Gastroesophageal sphincter (tissue), 3 donors: ENCODE measurements around the gene RHEX.

Experiments used
- CTCF ChIP-seq, 4 experiments: fragments of 200-600 bp in 2 of 4; fragments of 450-650 bp in 2 of 4; sonication (generic) in 1 of 4; IDR thresholded peaks; one replicate each; pipeline ENCODE4 v1.5.1; 2017 to 2019; ENCODE audit warnings: antibody characterized with exemption in 4 of 4, mild to moderate bottlenecking in 2 of 4, moderate library complexity in 2 of 4
- POLR2A ChIP-seq, 2 donors: fragments of 450-650 bp; IDR thresholded peaks; one replicate each; pipeline ENCODE4 v1.6.1; 2017; ENCODE audit warnings: antibody characterized with exemption in 2 of 2, mild to moderate bottlenecking in 2 of 2, moderate library complexity in 1 of 2

DNA sequence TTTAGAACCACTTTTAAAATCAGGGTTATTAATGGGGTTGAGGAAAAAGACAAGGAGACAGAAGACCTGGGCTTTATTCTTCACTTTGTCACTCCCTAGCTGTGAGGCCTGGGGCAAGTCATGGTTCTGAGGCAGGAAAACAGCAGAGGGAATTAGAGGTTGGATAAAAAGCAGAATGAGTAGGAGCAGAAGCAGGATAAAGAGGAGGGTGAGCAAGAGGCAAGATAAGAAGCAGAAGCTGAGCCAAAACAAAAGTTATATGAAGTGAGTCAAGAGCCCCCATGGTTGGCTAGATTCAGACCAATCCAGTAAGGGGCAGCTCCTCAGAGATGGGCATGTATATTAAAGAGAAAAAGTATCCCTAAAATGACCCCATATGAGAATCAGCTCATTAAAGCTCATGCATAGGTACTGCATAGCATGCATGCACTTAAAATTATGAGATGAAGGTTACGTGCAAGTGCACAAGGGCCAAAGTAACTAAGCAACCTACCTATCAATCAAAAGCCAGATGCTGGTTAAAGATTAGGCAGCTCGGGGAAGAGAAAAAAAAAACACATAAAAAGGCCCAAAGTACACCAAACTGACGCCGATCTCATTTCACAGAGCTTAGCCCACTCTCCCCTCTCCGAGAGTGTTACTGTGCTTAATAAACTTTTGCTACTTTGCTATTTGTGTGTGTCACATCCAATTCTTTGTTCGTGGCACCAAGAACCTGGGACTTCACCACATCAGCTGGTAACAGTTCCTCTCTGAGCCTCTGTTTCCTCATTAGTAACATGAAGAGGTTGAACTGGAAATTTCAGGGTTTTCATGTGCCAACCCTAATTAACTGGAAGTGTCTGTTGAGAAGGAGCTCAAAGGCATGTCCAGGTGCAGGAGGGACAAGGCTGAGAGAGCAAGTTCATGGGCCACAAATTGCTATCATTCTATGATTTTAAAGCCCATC lies 62.0 kb downstream of the RHEX start:
- no peak for TF ChIP-seq CTCF (IDR thresholded peaks at IDR 0.05)
- no peak for TF ChIP-seq POLR2A (IDR thresholded peaks at IDR 0.05)
